ENCODE data around the gene MAP1A.

The MAP1A gene

GRCh38 chr15:43517354-43518196, at the start of gene MAP1A:
TSS of gene MAP1A (plus strand) at chr15:43517608. CDS start at chr15:43521474, 3,866 bp downstream.
- no peak for DNase-seq (ENCODE audit: low read depth, low spot score)

- DNase-seq (ENCODE audit: low read depth, low spot score), result no peak
These were observed 47.5 kb upstream of the MAP1A start for GRCh38 chr15:43469867-43470266.

GRCh38 chr15:43471975-43472374, 45.4 kb upstream of the MAP1A start:
- DNase-seq (ENCODE audit: low read depth, low spot score), result no peak

- no peak for DNase-seq (ENCODE audit: low read depth, low spot score)
These were observed 43.5 kb upstream of the MAP1A start for GRCh38 chr15:43473885-43474284.

- no peak for DNase-seq (ENCODE audit: low read depth, low spot score)
These were observed 33.9 kb upstream of the MAP1A start for GRCh38 chr15:43483297-43484128.

GRCh38 chr15:43484455-43484854, 33.0 kb upstream of the MAP1A start:
- DNase-seq (ENCODE audit: low read depth, low spot score), result no peak

- no peak for DNase-seq (ENCODE audit: low read depth, low spot score)
These were observed 30.0 kb upstream of the MAP1A start for GRCh38 chr15:43487271-43487895.

- DNase-seq (ENCODE audit: low read depth, low spot score), result no peak
These were observed 28.6 kb upstream of the MAP1A start for GRCh38 chr15:43488790-43489189.

- no peak for DNase-seq (ENCODE audit: low read depth, low spot score)
These were observed 28.2 kb upstream of the MAP1A start for GRCh38 chr15:43489191-43489590.

- no peak for DNase-seq (ENCODE audit: low read depth, low spot score)
These were observed 25.1 kb upstream of the MAP1A start for GRCh38 chr15:43492266-43492665.

- peak; percentile 87 for DNase-seq (ENCODE audit: low read depth, low spot score)
These were observed 24.5 kb upstream of the MAP1A start, which contains the start of gene TP53BP1 for GRCh38 chr15:43492673-43493601. TSS of gene TP53BP1 (minus strand) at chr15:43493156. CDS start at chr15:43493043, 113 bp downstream.

GRCh38 chr15:43493703-43494472, 23.5 kb upstream of the MAP1A start:
- DNase-seq (ENCODE audit: low read depth, low spot score), result no peak

GRCh38 chr15:43498990-43499389, 18.4 kb upstream of the MAP1A start:
- no peak for DNase-seq (ENCODE audit: low read depth, low spot score)

- no peak for DNase-seq (ENCODE audit: low read depth, low spot score)
These were observed 17.8 kb upstream of the MAP1A start for GRCh38 chr15:43499635-43500034.

- DNase-seq (ENCODE audit: low read depth, low spot score), result no peak
These were observed 11.7 kb upstream of the MAP1A start for GRCh38 chr15:43505738-43506137.

GRCh38 chr15:43508421-43508820, 9.0 kb upstream of the MAP1A start:
- no peak for DNase-seq (ENCODE audit: low read depth, low spot score)

GRCh38 chr15:43508991-43509659, 8.3 kb upstream of the MAP1A start:
- DNase-seq (ENCODE audit: low read depth, low spot score), result no peak

- DNase-seq (ENCODE audit: low read depth, low spot score), result no peak
These were observed 7.7 kb upstream of the MAP1A start for GRCh38 chr15:43509660-43510199.

Measured in activated naive CD8-positive, alpha-beta T cell treated with anti-CD3 and anti-CD28 coated beads, Interleukin-2, amount 50 U/mL, for 16 hours (primary cell).